HG03575 (cell line): Measurements from ENCODE around the gene THSD4.
"Not testable (repeated sequence)": the region's sequence is repeated elsewhere in the genome, so short reads cannot be mapped to it uniquely, and the experiment has no call there.

Experiments used
- ATAC-seq: cut with Tn5 transposase; IDR thresholded peaks from one replicate; pipeline ENCODE4 v1.9.1; 2021; ENCODE audit not compliant: unreplicated experiment, insufficient number of reproducible peaks, low FRiP score; ENCODE audit errors: extremely low read depth

Gene THSD4

DNA sequence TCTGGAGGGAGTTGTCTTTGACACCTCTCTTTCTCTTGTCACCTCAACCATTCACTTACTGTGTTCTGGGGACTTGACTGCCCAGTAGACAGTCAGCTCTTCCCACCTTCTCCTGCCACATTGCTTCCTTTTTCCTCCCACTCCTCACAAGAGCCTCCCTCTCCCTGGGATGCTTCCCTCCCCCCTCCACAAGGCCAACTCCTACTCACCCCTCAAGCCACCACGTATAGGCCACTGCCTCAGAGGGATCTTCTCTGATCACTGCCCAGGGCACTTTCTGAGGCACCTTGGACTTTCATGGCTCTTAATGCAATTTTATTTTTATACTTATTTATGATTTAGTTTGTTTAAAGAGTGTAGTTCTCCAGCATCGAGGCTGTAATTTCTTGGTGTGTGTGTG lies 23.2 kb downstream of the THSD4 start:
- ATAC-seq, result no peak

DNA sequence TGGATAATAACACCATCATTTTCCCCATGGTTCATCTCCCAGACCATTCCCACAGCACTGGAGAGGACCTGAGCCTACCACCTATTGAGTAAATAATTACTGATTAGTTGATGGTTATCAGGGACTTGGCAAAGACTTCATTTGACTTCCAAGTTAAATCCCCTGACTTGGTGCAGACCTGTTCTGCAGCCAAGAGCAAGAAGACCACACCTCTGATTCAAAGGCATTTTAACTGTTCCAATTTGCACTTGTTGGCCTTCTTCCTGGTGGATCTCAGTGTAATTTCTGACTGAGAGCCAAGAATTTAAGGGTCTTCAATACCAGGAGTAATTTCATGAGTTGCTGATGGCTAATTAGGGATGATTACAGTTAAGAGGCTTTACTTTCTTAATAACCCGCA lies 24.0 kb downstream of the THSD4 start:
- no peak for ATAC-seq

DNA sequence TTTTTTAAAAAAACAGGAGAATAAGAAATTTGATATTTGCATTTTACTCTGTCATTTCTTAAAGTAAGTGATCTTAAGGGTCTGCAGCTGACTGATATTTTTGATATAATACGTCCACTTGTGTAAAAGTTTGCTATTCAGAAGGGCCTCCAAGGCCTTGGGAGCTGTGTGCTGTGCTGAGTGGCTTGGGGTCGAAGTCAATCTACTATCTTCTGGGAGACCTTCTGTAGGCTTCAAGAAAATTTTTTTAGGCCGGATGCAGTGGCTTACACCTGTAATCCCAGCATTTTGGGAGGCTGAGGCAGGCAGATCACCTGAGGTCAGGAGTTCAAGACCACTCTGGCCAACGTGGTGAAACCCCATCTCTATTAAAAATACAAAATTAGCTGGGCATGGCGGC lies 26.3 kb downstream of the THSD4 start:
- no peak for ATAC-seq

- ATAC-seq, result no peak
Measured at GRCh38 chr15:71142780-71143179, 27.5 kb downstream of the THSD4 start.

DNA sequence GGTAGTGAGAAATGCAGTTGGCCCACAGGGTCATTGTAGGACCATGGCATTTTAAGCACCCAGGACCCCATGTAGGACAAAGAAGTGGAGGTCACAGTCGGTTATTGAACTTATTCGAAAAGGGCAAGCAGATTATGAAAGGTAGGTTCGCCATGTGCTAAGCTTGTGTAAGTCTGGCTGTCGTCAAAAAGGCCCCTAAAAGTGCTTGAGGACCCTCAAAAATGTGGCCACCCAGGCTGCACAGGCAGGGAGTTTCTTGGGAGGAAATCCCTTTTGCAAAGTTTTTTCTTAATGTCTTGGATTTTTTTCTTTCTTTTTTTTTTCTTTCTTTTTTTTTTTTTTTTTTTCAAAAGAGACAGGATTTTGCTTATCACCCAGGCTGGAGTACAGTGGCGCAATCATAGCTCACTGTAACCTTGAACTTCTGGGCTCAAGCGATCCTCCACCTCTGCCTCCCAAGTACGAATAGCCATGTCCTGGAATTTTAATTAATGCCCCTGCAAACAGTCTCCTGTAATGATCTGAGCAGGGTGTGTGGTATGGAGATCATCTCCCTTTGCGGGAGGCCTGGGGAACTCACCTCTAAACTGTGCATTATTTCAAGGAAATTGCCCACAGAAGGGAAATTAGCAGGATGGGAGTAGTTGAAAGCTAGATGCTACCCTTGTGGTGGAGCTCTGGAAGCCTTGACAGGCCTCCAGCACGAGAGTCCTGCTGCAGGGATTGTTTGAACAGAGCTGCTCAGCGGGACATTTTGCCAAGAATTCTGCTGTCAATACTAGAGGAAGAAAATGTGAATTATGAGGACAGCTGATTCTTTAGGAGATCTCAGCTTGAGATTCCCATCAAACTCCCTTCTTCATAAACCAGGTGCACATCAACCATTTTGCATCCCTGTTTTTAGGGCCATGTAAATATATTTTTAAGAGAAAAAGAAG lies 28.4 kb downstream of the THSD4 start:
- no peak for ATAC-seq

DNA sequence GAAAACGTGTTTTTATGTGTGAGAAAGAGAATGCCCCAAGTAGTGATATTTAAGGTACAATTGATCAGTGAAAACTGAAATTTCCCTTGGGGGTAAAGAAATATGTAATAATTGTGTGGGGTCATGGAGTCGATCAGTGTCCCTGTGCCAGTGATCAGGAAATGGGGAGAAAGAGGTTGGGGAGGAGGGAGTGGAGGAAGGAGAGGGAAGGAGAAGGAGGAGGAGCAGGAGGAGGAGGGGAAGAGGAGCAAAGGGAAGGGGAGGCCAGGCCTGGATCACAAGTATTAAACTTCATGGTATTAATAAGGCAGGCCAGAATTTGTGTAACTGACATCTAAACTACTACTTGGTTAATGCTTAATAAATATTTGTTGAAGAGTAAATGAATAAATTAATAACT lies 30.4 kb downstream of the THSD4 start:
- no peak for ATAC-seq

GRCh38 chr15:71146580-71146982 lies 31.3 kb downstream of the THSD4 start:
- no peak for ATAC-seq

DNA sequence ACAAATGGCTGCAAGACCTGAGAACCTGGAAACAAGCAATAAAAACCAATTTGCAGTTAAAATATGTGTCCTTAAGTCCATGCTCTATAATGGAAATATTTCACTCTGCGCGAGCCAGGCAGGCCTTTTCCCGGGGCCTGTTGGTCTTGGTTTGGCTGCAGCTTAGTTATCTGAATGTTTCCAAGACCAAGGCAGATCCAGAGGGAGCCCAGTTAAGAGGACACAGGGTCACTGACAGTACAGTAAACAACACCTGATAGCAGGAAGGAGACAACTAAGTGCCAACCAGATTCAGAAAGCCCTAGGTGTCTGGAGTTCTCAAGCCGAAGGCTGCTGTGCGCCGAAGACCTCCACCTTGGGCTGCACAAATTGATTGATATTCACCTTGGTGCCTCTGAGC lies 32.8 kb downstream of the THSD4 start:
- ATAC-seq, result no peak

- no peak for ATAC-seq
Measured at GRCh38 chr15:71149646-71150557, 34.6 kb downstream of the THSD4 start.

GRCh38 chr15:71151081-71151480 lies 35.8 kb downstream of the THSD4 start:
- no peak for ATAC-seq

- no peak for ATAC-seq
Measured at GRCh38 chr15:71152542-71152941, 37.3 kb downstream of the THSD4 start.

DNA sequence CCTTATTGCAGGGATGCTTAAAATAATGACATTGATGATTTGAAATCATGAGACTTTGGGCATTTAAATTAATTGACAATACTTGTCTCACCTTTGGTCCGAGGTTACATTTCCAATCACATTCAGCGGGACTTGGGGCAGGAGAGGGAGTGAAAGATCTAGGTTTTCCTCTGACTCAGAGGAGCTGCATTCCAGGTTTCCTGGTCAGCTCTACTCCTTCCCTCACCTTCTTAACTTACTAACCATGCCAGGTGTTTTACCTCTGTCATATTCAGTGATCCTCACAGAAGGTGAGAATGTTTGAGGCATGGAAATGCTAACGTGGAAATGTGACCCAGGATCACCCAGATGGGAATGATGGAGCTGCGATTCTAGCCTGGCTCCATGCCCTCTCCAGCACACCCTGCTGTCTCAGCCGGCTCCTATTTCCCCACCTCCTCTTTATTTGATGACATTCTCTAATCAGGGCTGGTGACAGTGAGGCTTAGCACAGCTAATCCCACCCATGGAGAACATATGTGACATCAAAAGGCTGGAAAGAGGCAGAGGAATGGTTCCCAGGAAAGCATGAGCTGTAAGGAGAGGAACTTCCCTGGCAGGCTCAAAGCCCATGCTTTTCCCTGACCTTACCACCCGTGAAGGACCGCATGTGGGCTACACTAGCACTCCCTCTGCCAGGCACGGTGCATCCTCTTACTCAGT lies 38.7 kb downstream of the THSD4 start:
- ATAC-seq, result no peak

DNA sequence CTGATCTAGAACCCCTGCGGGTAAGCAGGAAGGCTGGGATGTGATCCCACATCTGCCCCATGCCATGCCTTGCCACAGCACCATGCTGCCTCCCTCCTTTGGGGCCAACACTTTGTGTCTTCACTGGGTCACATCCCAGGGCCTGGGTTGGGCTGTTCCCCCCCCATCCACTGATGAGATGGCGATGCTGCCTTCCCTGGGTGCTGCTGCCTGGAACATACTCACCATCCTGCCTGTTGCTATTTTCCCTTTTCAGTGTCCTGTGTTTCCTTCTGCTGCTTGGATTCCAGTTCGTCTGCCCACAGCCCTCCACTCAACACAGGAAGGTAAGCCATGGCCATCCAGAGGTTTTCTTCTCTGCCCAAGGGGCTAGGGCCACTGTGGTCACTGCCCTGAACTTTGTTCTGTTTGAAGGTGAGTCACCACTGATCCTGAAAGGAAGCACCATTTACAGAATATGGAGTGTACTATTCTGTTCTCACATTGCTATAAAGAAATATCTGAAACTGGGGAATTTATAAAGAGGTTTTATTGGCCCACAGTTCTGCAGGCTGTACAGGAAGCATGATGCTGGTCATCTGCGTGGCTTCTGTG lies 39.4 kb downstream of the THSD4 start:
- ATAC-seq, result no peak

DNA sequence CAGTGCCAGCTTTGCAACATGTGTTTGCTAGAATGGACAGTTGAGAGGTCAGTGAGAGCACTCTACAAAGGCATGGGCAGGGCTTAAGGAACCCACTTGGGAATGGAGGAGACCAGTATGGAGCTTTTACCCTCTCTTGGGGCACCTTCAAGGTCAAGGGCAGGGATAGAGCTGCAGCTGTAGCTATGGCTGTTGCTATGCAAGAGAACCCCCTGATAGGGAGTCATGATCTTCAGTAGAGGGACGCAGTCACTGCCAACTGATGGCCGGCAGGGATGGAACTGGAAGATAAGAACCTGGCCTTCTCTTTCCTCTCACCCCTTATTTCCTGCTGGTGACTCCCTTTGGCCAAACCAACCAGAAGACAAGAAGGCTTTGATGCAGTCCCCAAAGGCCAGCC lies 40.3 kb downstream of the THSD4 start:
- no peak for ATAC-seq

DNA sequence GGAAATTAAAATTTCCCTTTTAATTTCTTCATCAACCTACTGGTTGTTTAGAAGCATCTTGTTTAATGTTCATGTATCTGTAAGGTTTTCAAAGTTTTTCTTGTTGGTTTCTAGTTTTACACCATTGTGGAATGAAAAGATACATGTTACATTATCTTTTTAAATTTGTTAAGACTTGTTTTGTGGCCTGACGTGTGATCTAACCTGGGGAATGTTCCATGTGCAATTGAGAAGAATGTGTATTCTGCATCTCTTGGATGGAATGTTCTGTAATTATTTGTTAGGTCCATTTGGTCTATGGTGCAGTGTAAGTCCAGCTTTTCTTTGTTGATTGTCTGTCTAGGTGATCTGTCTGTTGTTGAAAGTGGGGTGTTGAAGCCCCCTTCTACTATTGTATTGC lies 45.7 kb downstream of the THSD4 start:
- no peak for ATAC-seq

DNA sequence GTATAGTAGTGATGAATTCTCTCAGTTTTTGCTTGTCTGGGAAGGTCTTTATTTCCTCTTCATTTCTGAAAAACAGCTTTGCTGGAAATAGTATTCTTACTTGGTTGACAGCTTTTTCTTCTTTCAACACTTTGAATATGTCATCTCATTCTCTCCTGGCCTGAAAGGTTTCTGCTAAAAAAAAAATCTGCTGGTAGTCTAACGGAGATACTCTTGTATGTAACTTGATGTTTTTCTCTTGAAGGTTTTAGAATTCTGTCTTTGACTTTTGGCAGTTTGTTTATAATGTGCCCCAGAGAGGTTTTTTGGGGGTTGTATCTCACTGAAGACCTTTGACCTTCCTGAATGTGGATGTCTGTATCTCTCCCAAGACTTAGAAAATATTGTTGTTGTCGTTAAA lies 47.0 kb downstream of the THSD4 start:
- no peak for ATAC-seq

DNA sequence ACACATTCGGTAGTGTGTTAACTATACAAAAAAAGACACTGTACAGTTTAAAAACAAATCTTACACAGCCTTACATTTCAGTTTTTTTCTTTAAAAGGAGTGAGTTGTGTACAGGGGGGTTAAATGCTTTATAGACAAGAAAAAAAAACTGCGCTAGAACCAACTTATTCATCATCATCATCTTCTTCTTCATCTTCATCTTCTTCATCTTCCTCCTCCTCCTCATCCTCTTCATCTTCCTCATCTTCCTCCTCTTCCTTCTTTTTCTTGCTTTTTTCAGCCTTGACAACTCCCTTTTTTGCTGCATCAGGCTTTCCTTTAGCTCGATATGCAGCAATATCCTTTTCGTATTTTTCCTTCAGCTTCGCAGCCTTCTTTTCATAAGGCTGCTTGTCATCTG lies 49.3 kb downstream of the THSD4 start:
- not testable (repeated sequence) for ATAC-seq

- no peak for ATAC-seq
Measured at GRCh38 chr15:71167445-71168165, 52.3 kb downstream of the THSD4 start.
